ENCODE results near the gene FOXL1.

FOXL1 gene

GRCh38 chr16:86578061-86578599 is at the start of gene FOXL1:
Gene FOXL1, plus strand, starts transcription at chr16:86578549. Its CDS starts 175 bp downstream, at chr16:86578724.
- no peak for DNase-seq

DNA sequence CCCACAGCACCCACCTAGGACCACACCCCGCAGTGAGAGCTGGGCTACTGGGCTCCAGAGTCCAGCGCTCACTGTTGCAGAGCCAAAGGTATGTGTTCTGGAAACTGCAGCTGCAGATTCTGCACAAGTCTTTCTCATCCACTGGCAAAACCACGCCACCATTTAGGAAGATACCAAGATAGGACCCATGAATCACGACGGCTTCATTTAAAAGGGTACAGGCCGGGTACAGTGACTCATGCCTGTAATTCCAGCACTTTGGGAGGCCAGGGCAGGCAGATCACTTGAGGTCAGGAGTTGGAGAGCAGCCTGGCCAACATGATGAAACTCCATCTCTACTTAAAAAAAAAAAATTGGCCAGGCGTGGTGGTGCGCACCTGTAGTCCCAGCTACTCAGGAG is 49.2 kb upstream of the FOXL1 start:
- no peak for DNase-seq

GRCh38 chr16:86530251-86531190 is 47.8 kb upstream of the FOXL1 start:
- DNase-seq: no peak

DNA sequence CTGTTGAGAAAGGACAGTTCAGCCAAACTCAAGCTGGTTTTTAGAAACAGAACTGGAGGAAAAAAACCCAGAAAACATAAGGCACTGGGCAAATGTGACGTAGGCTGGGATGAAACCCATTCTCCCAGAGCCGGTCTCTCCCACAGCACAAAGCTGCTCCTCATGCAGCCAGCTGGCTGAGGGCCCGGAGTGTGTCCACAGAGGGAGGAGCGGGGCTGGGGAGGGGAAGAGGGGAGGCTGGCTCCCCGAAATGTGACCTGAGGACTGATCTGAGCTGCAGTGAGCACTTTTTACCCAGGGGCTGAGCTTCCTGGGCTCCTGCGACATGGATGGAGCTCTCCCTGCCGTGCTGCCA is 47.2 kb upstream of the FOXL1 start:
- no peak for DNase-seq

DNA sequence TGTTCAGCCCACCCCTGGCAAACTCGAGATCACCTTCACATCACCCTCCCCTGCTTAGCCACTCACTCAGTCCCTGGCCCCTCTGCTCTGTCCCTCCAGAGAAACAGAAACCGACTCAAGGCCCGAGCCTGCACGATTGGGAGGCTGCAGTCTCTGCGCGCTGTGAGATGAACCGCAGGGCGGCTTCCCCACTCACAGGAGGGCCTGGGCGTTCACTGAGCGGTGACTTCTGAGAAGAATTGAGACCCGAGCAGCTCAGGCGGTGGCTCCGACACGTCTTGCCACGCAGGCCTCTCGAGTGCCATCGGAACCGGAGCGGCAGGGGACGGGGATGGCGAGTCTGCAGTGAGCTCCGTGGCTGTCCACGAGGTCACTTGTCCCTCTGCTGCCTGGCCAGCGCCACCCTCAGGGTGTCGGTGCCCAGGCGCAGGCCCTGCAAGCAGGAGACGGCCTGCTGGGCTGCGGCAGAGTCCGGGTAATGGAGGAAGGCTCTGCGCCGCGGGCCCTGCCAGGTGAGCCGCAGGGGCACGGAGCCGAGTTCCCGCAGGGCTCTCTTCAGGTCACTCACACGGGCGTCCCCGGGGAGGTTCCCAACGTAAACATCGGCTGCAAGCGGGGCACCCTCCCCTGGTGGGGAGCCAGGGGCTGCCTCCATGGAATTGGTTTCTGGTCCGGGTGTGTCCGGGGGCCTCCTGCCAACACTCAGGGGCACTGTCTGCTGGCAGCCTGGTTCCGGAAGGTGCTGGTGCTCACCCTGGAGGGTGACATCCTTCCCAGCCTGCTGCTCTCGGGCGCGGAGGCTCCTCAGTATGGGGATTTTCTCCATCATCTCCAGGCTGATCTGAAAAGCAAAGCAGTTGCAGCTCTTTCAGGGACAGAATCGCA is 46.5 kb upstream of the FOXL1 start:
- no peak for DNase-seq

- no peak for DNase-seq
These were observed 45.9 kb upstream of the FOXL1 start for GRCh38 chr16:86532526-86532815.

DNA sequence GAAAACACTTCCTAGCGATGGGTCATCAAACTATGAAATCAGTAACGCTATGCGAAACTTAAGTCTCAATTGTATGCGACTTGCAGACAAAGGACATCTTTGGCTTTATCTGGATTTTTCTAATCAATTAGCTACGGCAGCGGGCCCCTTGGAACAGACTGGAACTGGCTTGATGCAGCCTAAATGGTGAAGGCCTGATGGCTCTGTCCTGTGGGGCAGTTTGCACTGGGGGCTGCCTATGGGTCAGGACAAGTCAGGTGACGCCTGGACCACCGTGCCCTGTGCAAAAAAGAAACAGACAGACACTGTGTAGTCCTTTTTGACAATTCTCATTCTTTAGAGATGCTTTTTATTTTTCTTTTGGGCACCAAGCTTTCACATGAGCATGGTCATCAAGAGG is 45.3 kb upstream of the FOXL1 start:
- DNase-seq: no peak

GRCh38 chr16:86533767-86534351 is 44.5 kb upstream of the FOXL1 start:
- no peak for DNase-seq

DNA sequence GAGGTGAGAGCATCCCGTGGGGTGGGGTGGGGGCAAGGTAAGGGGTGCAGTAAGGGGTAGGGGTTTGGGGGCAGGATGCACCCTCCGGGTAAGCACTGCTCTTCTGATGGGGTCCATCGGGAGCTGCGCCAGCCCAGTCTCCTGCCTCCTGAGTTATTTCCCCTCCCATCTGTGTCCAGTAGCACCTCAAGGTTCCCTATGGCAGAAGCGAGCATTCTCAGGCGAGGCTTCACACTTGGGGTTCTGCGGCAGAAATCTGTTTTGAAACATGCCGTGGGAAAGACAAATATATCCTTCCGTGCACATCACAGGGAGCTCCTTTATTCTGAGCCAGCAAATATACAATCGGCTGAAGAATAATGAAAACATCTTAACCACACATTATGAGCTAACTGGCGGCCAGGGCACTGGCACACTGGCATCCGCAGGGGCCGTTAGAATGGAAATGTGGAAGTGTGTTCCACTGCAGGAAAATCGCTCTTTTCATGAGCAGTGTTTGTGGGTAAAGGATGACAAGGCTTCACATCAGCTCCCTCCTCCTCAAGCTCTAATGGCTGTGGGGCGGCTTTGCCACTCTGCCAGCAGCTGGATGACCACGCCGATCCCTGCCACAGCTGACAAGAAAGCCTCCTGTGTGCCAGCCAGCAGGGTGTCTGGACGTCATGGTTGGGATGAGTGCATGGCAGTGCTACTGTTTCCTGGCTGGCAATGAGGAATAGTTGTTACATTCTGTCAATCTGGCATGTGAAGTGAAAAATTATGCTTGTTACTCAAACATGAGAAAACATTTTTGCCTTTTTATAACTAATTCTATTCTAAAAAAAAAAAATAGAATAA is 43.4 kb upstream of the FOXL1 start:
- no peak for DNase-seq

DNA sequence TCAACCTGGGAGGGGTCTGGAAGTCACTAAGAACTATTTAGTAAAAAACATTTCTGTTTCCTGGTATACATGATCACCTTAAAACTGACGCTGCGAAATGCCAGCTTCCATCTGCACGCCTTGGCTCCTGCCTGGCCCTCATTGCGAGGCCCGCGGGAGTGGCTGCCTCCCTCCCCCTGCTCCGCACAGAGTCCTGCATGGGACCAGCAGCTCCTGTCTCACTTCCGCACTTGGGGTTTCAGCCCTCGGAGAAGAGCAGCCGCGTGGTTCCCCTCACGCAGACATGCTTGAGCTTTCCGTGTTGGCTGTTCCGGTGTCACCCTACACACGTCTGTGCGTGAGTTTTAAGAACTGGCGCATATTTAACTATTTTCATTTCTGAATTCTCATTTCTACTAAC is 41.7 kb upstream of the FOXL1 start:
- DNase-seq: no peak

DNA sequence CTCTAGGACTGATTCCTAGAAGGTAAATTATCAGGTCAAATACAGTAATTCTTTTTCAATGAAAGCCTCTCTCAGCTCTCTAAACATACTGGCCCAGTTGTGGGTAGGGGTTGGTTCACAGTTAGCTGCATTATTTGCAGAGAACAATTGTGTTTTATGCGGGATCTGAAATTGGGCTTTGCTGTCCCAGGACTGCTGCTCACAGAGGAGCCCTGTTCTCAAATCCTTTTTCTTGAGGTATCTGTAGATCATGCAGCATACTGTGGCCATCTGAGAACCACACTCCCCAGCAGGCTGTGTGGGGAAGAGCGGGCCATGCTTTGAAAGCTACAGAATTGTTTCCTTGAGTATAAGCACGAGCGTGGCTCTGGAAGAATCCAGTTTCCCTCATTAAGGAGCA is 40.9 kb upstream of the FOXL1 start:
- no peak for DNase-seq

DNA sequence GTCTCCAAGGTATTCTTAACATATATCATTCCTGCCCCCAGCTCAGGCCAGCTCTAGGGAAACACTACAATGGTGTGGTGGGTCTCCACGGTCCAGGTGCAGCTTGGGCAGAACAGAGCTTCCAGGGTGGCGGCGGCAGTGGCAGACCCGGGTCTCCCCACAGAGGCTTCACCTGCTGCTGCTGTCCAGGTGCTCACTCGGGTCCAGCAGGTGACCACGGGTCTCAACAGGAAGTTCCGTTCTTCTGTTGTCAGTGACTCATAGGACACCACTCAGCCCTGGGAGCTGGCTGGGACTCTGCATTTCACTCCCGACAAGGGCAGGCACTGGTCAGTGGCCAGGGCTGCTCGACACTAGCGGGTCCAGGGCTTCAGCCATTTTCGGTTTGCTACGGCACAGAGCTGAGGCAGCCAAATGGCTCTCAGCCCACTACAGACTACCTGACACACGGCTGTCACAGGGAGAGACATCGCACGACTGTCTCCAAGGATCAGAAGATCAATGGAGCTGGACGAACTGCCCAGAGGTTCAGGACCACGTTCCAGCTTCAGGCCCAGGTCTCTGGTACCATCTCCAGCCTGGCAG is 40.1 kb upstream of the FOXL1 start:
- DNase-seq: no peak

DNA sequence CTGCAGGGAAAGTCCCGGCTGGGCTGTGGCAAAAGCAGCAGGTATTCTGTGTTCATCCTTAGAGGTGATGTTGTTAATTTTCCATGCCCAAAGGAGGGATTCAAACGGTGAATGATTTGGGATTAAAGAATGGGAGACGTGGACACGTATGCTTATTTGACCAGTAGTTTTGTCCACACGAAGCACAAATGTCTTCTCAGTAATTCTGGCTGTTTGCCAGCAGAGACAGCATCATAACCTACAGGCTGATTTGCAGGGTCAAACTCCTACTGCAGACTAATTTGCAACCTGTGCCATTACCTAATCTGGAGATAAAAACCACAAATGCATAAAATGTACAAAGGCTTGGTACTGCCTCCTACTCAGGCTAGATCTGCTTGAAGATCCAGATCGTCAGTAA is 37.5 kb upstream of the FOXL1 start:
- no peak for DNase-seq

DNA sequence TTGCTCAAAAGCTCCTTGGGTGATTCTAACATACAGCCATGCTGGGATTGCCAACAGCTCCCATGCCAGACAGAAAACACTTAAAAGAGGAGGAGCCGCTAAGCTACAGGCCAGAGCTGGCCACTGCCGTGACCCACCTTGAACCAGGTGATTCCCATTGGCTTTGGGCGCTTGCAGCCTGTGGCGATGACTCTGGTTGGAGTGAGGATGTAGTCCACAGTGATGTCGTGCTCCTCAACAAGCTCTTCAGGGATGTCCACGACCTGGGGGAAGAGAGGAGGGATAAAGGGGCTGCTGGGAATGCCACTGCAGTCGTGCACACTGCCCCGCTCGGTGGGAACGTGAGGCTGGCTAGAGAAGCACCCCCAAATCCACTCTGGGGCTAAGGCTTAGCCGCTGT is 36.8 kb upstream of the FOXL1 start:
- no peak for DNase-seq

GRCh38 chr16:86542756-86543750 is 35.3 kb upstream of the FOXL1 start:
- DNase-seq: no peak

- no peak for DNase-seq
These were observed 32.9 kb upstream of the FOXL1 start for GRCh38 chr16:86545481-86545880.

DNA sequence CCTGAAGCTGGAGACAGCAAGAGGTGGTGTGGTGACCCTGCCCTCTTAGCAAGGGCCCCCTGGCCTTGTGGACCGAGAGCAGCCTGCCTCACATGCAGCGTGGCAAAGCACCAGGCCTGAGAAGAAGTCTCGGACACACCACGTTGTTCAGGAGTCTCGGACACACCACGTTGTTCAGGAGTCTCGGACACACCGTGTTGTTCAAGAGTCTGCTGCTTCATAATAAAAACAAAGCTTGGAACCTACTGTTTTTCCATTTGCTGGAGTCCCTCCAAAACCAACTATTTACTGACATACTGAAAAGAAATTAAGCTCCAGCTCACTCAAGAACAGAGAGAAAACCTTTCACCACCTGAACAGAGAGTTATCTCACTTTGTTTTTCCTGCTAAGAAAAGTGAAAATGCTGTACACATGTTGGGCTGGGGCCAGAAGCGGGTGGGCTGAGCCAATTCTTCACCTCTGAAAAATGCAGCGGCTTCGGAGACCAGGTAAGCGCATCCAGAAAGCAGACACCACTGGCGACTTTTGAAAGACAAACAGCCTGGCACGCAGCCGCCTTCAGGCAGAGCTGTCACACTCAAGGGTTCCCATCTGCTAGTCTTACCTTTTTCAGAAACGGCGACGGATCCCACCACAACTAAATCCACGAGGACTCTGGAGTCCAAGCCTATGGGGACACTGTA is 32.3 kb upstream of the FOXL1 start:
- DNase-seq: no peak

- no peak for DNase-seq
These were observed 31.7 kb upstream of the FOXL1 start for GRCh38 chr16:86546638-86547013.

- no peak for DNase-seq
These were observed 31.1 kb upstream of the FOXL1 start for GRCh38 chr16:86547286-86547685.

Data from NCI-H1092 treated with DMSO at 0.1 percent for 48 hours (cell line).